K562 (cell line): Measurements from ENCODE around the gene OR6K2. TPM values are rescaled to one million over a fixed set of nuclear protein-coding genes. Genes with fewer than 3 reads are reported as not detected.
A peak's percentile ranks its signal among the peaks of the same experiment; 100 is the strongest.

Experiments
- CBX2 ChIP-seq: fragments of 200-600 bp; sonication (generic); IDR thresholded peaks from one replicate; pipeline ENCODE4 v1.6.1; 2012; ENCODE audit warnings: mild to moderate bottlenecking, low read length, inconsistent platforms; ENCODE audit not compliant: insufficient read depth, poor library complexity, severe bottlenecking
- CHD2 ChIP-seq: IDR thresholded peaks from 2 replicates; pipeline ENCODE4 v1.6.1; 2011; ENCODE audit warnings: low read depth, low read length
- CTBP1 ChIP-seq: fragments of 450-650 bp; IDR thresholded peaks from 2 replicates; pipeline ENCODE4 v1.6.1; 2016; ENCODE audit warnings: borderline replicate concordance
- DPF2 ChIP-seq: fragments of 450-650 bp; IDR thresholded peaks from 2 replicates; pipeline ENCODE4 v1.6.1; 2016
- EP300 ChIP-seq: IDR thresholded peaks from 2 replicates; pipeline ENCODE4 v1.6.1; 2012; ENCODE audit warnings: low read length, improper control_type of control experiment
- ESRRB ChIP-seq: fragments of 250-450 bp; sonication (Bioruptor Pico); IDR thresholded peaks from 2 replicates; pipeline ENCODE4 v1.5.0; 2020; ENCODE audit warnings: mild to moderate bottlenecking, moderate library complexity, borderline replicate concordance
- GABPA ChIP-seq: fragments of 200-800 bp; sonication (Bioruptor generic); conservative IDR thresholded peaks from 2 replicates; pipeline ENCODE4 v1.6.1; 2016; ENCODE audit warnings: low read depth, missing genetic modification characterization, missing compliant biosample characterization
- GABPB1 ChIP-seq: sonication (generic); formaldehyde crosslinking; IDR thresholded peaks from 2 replicates; pipeline ENCODE4 v1.8.0; 2022; ENCODE audit warnings: mild to moderate bottlenecking, missing genetic modification reagents
- JUND ChIP-seq, 2 experiments: IDR thresholded peaks; 2 replicates in 1 of 2; 3 replicates in 1 of 2; pipeline ENCODE4 v1.6.1; 2011; ENCODE audit warnings: borderline replicate concordance in 2 of 2, low read depth in 2 of 2, low read length in 2 of 2, improper control_type of control experiment in 1 of 2, missing biosample characterization in 1 of 2, missing genetic modification characterization in 1 of 2, missing genetic modification reagents in 1 of 2
- KDM1A ChIP-seq, 2 experiments: fragments of 450-650 bp; IDR thresholded peaks; 2 replicates each; pipeline ENCODE4 v1.6.1; 2016; ENCODE audit warnings: mild to moderate bottlenecking in 2 of 2
- LEF1 ChIP-seq: fragments of 450-650 bp; IDR thresholded peaks from 2 replicates; pipeline ENCODE4 v1.6.1; 2016; ENCODE audit warnings: mild to moderate bottlenecking
- MEIS2 ChIP-seq: fragments of 450-650 bp; IDR thresholded peaks from 2 replicates; pipeline ENCODE4 v1.6.1; 2014; ENCODE audit warnings: mild to moderate bottlenecking; ENCODE audit not compliant: partially characterized antibody
- MTA1 ChIP-seq: fragments of 450-650 bp; IDR thresholded peaks from 2 replicates; pipeline ENCODE4 v1.6.1; 2017; ENCODE audit warnings: borderline replicate concordance
- MTA2 ChIP-seq: fragments of 450-650 bp; IDR thresholded peaks from 2 replicates; pipeline ENCODE4 v1.6.1; 2016; ENCODE audit warnings: low read depth
- NRF1 ChIP-seq, 2 experiments: fragments of 450-650 bp; IDR thresholded peaks in 1 of 2; conservative IDR thresholded peaks in 1 of 2; 2 replicates each; pipeline ENCODE4 v1.6.1; 2014; ENCODE audit warnings: mild to moderate bottlenecking in 2 of 2
- SETDB1 ChIP-seq: IDR thresholded peaks from one replicate; pipeline ENCODE4 v1.6.1; 2012; ENCODE audit warnings: low read length, control low read depth, inconsistent platforms
- SMARCA4 ChIP-seq: fragments of 450-650 bp; IDR thresholded peaks from 2 replicates; pipeline ENCODE4 v1.6.1; 2016
- SMARCC2 ChIP-seq: fragments of 450-650 bp; IDR thresholded peaks from 2 replicates; pipeline ENCODE4 v1.6.1; 2017; ENCODE audit warnings: antibody characterized with exemption, moderate library complexity, mild to moderate bottlenecking, low read depth
- STAG1 ChIP-seq: sonication (generic); formaldehyde crosslinking; IDR thresholded peaks from 2 replicates; pipeline ENCODE4 v1.5.0; 2020; ENCODE audit warnings: missing genetic modification reagents, borderline replicate concordance
- TAL1 ChIP-seq: fragments of 450-650 bp; IDR thresholded peaks from 2 replicates; pipeline ENCODE4 v1.6.1; 2016; ENCODE audit warnings: mild to moderate bottlenecking
- TBL1XR1 ChIP-seq, 2 experiments: IDR thresholded peaks; 2 replicates each; pipeline ENCODE4 v1.6.1; 2012; ENCODE audit warnings: improper control_type of control experiment in 2 of 2, low read length in 2 of 2, mild to moderate bottlenecking in 1 of 2
- TCF15 ChIP-seq: fragments of 250-450 bp; sonication (Bioruptor Pico); IDR thresholded peaks from 2 replicates; pipeline ENCODE4 v1.8.0; 2022; ENCODE audit warnings: moderate library complexity, mild to moderate bottlenecking, inconsistent platforms
- TCF7L2 ChIP-seq: fragments of 150-350 bp; IDR thresholded peaks from 2 replicates; pipeline ENCODE4 v1.6.1; 2016; ENCODE audit warnings: low read depth, mild to moderate bottlenecking, low read length, moderate library complexity
- TEAD2 ChIP-seq: fragments of 450-650 bp; IDR thresholded peaks from 2 replicates; pipeline ENCODE4 v1.6.1; 2016; ENCODE audit warnings: missing genetic modification characterization, control low read depth, missing compliant biosample characterization
- ZFP1 ChIP-seq: fragments of 450-650 bp; formaldehyde crosslinking; IDR thresholded peaks from 2 replicates; pipeline ENCODE4 v1.4.0; 2020; ENCODE audit warnings: mild to moderate bottlenecking, mixed read lengths
- ZNF609 ChIP-seq: sonication (generic); formaldehyde crosslinking; IDR thresholded peaks from 2 replicates; pipeline ENCODE4 v1.8.1; 2023; ENCODE audit warnings: missing genetic modification reagents, mild to moderate bottlenecking, borderline replicate concordance
- ZNF699 ChIP-seq: fragments of 250-450 bp; sonication (Bioruptor Pico); IDR thresholded peaks from 2 replicates; pipeline ENCODE4 v1.8.0; 2021; ENCODE audit warnings: mild to moderate bottlenecking, moderate library complexity; ENCODE audit not compliant: insufficient replicate concordance
- ZNF780A ChIP-seq: fragments of 250-450 bp; sonication (Bioruptor Pico); IDR thresholded peaks from 2 replicates; pipeline ENCODE4 v1.5.0; 2021; ENCODE audit warnings: mild to moderate bottlenecking
- polyA plus RNA-seq, 8 experiments: library from polyadenylated mRNA; depleted of rRNA in 4 of 8; stranded (reverse) in 5 of 8; unstranded in 3 of 8; fragments of >200 nt; fragmentation: Nextera tagmentation in 2 of 8; fragmentation: Illumina TruSeq in 1 of 8; extraction: Ambion mirVana in 2 of 8; extraction: Trizol in 1 of 8; gene quantifications; 2 replicates each; pipeline versions ENCODE4 v1.2.1 to v1.2.3, GENCODE V29; 2011 to 2014; ENCODE audit warnings: inconsistent platforms in 1 of 8, missing spikeins in 1 of 8
- total RNA-seq, 7 experiments: library from RNA; depleted of rRNA in 6 of 7; stranded (reverse); fragments of >200 nt in 6 of 7; fragmentation: Illumina TruSeq in 2 of 7; extraction: Trizol in 2 of 7; gene quantifications; 2 replicates each; pipeline versions ENCODE4 v1.2.1 to v1.2.3, GENCODE V29; 2011 to 2021; ENCODE audit warnings: low replicate concordance in 1 of 7

The OR6K2 gene
- total and polyA plus RNA-seq, 9 of the 15 experiments (the other 6 are each of a cell fraction or from before 2014, with no cell fraction given): not detected

GRCh38 chr1:158732524-158732923 is 32.1 kb upstream of the OR6K2 start (continued):
- TF ChIP-seq KDM1A (IDR thresholded peaks at IDR 0.05) (peak in 1 of 2 experiments; percentile 56; a peak in 1 of 4 replicates), MTA2 (peak; percentile 75), MEIS2 (peak; percentile 42), MTA1 (0 out of 2 replicates have a peak, but pooled peaks have one; percentile 44), STAG1 (CRISPR knock-in tag) (no peak), ZNF699 (CRISPR knock-in tag) (no peak), CBX2 (no peak), TCF7L2 (no peak), SMARCC2 (peak; percentile 62; the same call in 1 of the 2 replicates), CHD2 (no peak), LEF1 (peak; percentile 57; the same call in 1 of the 2 replicates), ZFP1 (CRISPR knock-in tag) (no peak), ESRRB (CRISPR knock-in tag) (no peak), TCF15 (CRISPR knock-in tag) (no peak), ZNF609 (no peak), SETDB1 (no peak), ZNF780A (no peak), JUND (IDR thresholded peaks at IDR 0.05; ENCODE audit: borderline replicate concordance, low read depth, low read length) (peak; percentile 42; the same call in 1 of the 2 replicates), JUND (tag; IDR thresholded peaks at IDR 0.05; ENCODE audit: borderline replicate concordance, low read depth, low read length) (no peak; the same call in 2 of the 3 replicates), NRF1 (conservative IDR thresholded peaks at IDR 0.05 in 1 of 2, IDR thresholded peaks at IDR 0.05 in 1 of 2) (no peak), TAL1 (peak; percentile 83), DPF2 (peak; percentile 87), GABPB1 (CRISPR knock-in tag) (no peak), CTBP1 (peak; percentile 86), SMARCA4 (peak; percentile 91), TBL1XR1 (IDR thresholded peaks at IDR 0.05; ENCODE audit: low read length in 2 of 2) (0 out of 4 replicates have a peak, but pooled peaks of 1 of the 2 experiments have one; percentile 11), TEAD2 (peak; percentile 65; the same call in 1 of the 2 replicates), GABPA (tag) (no peak), EP300 (peak; percentile 76)
